HG03432 (cell line): Measurements from ENCODE around the gene KSR2.

Source experiments
- ATAC-seq: cut with Tn5 transposase; IDR thresholded peaks from one replicate; pipeline ENCODE4 v1.9.1; 2021; ENCODE audit warnings: mild to moderate bottlenecking, moderate library complexity; ENCODE audit not compliant: unreplicated experiment

The KSR2 gene

GRCh38 chr12:117702741-117703140 is 266.0 kb downstream of the KSR2 start:
- no peak for ATAC-seq

GRCh38 chr12:117699575-117699974 is 269.2 kb downstream of the KSR2 start:
- no peak for ATAC-seq

GRCh38 chr12:117699118-117699517 is 269.7 kb downstream of the KSR2 start:
- no peak for ATAC-seq

- ATAC-seq, result no peak
Measured at GRCh38 chr12:117695956-117696355, 272.8 kb downstream of the KSR2 start.

GRCh38 chr12:117692512-117692911 is 276.3 kb downstream of the KSR2 start:
- ATAC-seq, result no peak

- ATAC-seq, result no peak
Measured at GRCh38 chr12:117689857-117690256, 278.9 kb downstream of the KSR2 start.

GRCh38 chr12:117688446-117688845 is 280.3 kb downstream of the KSR2 start:
- no peak for ATAC-seq

- no peak for ATAC-seq
Measured at GRCh38 chr12:117686911-117687377, 281.8 kb downstream of the KSR2 start.

GRCh38 chr12:117686210-117686609 is 282.6 kb downstream of the KSR2 start:
- ATAC-seq, result no peak

- no peak for ATAC-seq
Measured at GRCh38 chr12:117685110-117685926, 283.5 kb downstream of the KSR2 start.

GRCh38 chr12:117684471-117684870 is 284.3 kb downstream of the KSR2 start:
- no peak for ATAC-seq

- no peak for ATAC-seq
Measured at GRCh38 chr12:117680312-117680711, 288.5 kb downstream of the KSR2 start.

- no peak for ATAC-seq
Measured at GRCh38 chr12:117679776-117680175, 289.0 kb downstream of the KSR2 start.

GRCh38 chr12:117674763-117675162 is 294.0 kb downstream of the KSR2 start:
- no peak for ATAC-seq

- ATAC-seq, result no peak
Measured at GRCh38 chr12:117674313-117674712, 294.5 kb downstream of the KSR2 start.

GRCh38 chr12:117671734-117672133 is 297.1 kb downstream of the KSR2 start:
- no peak for ATAC-seq

- ATAC-seq, result no peak
Measured at GRCh38 chr12:117664169-117664568, 304.6 kb downstream of the KSR2 start.

GRCh38 chr12:117662620-117663395 is 306.0 kb downstream of the KSR2 start:
- no peak for ATAC-seq

GRCh38 chr12:117662220-117662619 is 306.6 kb downstream of the KSR2 start:
- ATAC-seq, result no peak

- ATAC-seq, result no peak
Measured at GRCh38 chr12:117661471-117661870, 307.3 kb downstream of the KSR2 start.

GRCh38 chr12:117660896-117661295 is 307.9 kb downstream of the KSR2 start:
- ATAC-seq, result no peak

- ATAC-seq, result no peak
Measured at GRCh38 chr12:117658226-117658625, 310.6 kb downstream of the KSR2 start.
